ENCODE results near the gene CLEC11A.
"Not testable (repeated sequence)": the region's sequence is repeated elsewhere in the genome, so short reads cannot be mapped to it uniquely, and the experiment has no call there.

CLEC11A gene

DNA sequence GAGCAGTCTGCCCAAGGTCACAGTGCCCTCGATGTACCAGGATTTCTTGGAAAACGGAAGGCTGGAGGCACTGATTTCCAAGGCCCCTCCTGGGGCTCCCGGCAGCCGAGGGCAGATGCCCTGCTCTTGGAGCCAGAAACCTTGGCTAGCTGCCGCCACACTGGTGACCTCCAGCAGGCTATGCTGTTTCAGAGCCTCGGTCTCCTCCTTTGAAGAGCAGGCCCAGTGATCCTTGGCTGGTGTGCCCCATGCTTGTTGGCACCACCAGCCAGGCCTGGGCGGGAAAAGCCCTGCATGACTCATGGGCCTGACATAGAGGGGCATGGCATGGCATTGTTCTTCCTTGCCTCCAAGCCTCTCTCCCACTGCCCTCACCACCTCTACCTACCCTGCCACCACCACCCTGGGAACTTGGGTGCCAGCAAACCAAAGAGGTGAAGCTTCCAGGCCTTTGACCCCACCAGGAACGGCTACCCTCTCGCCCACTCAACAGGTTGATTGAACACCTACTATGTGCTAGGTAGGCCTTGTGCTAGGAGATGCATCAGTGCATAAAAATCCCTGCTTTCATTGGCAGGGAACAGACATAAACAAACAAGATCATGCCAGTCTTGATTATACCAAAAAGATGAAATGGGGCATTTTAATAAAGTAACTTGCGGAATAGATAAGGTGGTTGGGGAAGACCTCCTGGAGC is 1.6 kb upstream of the CLEC11A start:
- no peak for DNase-seq (ENCODE audit: low read depth, low spot score)

DNA sequence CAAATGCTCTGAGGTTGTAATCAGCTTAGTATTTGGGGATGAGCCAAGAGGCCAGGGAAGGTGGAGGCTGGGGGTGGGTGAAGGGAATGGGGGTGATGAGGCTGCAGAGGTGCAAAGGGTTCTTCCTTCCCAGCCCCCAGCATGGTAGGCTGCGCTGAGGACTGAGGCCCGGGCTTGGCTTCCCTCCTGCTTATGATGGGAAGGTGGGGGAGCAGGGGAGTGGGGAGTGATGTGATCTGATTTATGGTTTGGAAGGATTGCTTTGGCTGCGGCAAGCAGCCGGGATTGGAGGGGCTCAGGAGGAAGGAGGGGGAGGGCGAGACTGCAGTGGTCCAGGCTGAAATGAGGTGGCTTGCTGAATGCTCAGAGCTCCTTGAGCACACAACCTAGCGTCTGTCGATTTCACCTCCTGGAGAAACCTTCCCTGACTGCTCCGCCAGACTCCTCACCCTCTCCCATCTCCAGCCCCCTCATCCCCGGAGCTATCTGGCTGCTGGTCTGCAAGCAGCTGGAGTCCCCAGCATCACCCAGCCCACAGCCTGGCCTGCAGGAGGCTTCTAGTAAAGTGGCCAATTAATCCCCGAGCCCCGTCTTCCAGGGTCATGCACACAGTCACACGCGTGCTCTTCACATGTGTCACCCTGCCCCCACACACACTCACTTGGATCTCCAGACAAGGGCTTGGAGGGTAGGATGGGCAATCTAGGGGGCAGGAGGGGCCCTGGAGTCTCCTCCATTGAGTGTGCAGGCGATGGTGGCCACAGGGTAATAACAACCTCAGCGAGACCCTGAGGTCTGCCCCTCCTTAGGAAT is 757 bp upstream of the CLEC11A start:
- no peak for DNase-seq (ENCODE audit: low read depth, low spot score)

- DNase-seq (ENCODE audit: low read depth, low spot score): no peak
Measured at GRCh38 chr19:50723735-50724521, 764 bp downstream of the CLEC11A start.

DNA sequence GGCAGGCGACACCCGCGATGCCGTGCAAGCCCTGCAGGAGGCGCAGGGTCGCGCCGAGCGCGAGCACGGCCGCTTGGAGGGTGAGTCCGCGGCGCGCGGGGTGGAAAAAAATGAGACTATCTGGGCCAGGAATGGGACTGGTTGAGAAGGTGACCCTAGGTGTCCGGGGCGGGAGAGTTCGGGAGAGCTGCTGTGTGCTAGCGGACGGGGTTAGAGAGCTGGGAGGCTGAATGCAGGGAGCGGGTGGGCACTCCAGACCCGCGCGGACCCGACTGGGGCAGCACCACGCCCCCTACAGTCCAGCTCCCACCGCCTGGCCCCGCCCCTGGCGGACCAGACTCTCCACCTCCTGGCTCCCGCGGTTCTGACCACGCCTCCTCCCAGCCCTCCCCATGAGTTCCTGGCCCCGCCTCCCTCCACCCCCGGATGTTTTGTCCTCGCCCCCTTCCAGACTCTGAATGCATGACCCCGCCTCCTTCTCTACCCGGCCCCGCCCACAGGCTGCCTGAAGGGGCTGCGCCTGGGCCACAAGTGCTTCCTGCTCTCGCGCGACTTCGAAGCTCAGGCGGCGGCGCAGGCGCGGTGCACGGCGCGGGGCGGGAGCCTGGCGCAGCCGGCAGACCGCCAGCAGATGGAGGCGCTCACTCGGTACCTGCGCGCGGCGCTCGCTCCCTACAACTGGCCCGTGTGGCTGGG is 1.5 kb downstream of the CLEC11A start:
- peak; percentile 72 for DNase-seq (ENCODE audit: low read depth, low spot score)

- no peak for DNase-seq (ENCODE audit: low read depth, low spot score)
Measured at GRCh38 chr19:50725218-50725910, 2.2 kb downstream of the CLEC11A start.

GRCh38 chr19:50725911-50726230 is 2.7 kb downstream of the CLEC11A start:
- DNase-seq (ENCODE audit: low read depth, low spot score): no peak

GRCh38 chr19:50728084-50728737 is 5.0 kb downstream of the CLEC11A start:
- DNase-seq (ENCODE audit: low read depth, low spot score): peak; percentile 23

GRCh38 chr19:50729894-50730293 is 6.7 kb downstream of the CLEC11A start:
- no peak for DNase-seq (ENCODE audit: low read depth, low spot score)

DNA sequence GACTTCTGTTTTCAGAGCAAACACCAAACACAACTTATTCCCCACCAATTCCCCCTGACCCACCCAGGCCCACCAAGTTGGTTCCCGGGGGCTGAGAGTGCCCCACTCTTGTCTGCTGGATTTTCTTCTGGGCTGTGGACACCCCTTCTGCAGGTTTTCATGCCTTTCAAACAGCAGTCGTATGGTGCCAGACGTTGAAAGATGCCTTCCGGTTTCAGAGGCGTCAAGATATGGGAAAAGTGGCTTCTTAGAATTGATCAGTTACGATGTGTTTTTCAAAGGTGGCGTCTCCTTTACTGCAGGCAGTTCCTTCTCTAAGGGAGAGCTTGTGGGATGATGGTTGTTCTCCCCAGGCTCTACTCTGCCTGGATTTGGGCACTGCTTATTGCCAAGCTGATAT is 12.7 kb downstream of the CLEC11A start:
- DNase-seq (ENCODE audit: low read depth, low spot score): no peak

DNA sequence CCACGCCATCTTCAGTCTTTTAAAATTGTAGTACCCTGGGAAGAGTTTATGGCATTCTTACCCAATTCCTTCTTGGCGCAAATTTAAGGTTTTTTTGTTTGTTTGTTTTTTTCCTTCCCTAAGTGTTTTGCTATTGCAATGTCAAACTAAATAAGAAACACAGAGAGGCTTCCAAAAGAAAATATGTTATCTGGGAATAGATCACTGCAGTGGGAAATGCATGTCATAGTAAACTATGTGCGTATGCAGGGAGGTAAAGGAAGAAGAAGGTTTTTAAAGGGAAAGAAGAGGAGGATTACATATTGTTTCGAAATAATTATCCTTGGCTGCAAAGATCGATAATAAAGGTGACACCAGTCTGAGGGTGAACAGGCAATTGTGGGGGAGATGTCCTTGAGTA is 13.2 kb downstream of the CLEC11A start:
- DNase-seq (ENCODE audit: low read depth, low spot score): no peak

DNA sequence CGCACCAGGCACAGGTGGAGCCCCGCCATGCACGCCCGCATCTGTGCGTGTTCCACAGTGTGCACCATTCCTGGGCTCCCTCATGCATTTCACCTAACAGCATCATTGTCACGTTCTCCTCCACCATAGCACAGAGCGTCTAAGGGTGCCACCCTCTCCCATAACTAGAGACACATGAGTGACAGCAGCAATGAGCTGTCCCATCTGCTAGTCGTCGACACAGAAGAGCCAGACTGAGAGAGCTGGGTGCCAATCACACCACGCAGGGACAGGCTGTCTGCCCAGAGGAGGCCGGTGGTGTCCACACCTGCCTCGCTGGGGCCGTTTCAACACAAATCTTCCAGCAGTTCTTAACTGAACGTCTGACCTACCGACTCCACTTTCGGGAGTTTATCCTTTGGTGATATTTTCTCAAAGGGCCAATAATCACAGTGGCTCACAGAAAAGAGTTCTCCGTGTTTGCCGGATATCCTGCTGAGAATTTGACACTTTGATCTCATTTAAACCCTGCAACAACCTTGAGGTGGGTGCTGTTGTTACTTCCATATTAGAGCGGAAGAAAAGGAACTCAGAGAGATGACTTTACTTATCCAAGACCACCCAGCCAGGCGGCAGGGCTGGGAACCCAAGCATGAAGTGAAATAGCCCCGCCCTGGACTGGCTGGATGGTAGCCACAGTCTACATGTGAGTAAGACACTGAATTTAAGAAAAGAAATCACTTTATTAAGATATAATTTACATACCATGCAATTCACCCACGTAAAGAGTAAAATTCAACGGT is 16.2 kb downstream of the CLEC11A start:
- DNase-seq (ENCODE audit: low read depth, low spot score): no peak

DNA sequence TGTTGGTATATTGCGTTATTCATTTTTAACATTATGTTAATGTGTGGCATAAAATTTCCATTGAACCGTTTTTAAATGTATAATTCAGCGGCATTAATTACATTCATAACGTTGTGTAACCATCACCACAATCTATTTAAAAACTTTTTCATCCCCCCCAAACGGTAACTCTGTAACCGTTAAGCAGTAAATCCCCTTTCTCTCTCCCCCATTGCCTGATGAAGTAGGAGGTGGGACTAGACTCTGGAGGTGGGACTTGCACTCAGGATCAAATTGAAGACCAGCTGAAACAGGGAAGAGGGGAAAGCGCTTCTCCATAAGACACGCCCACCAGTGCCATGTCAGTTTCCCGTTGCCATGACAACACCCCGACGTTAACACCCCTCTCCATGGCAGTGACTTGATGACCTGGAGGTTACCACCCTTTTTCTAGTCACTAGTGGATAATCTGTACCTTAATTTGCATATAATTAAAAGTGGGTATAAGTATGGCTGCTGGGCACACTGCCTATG is 16.8 kb downstream of the CLEC11A start:
- no peak for DNase-seq (ENCODE audit: low read depth, low spot score)

- no peak for DNase-seq (ENCODE audit: low read depth, low spot score)
Measured at GRCh38 chr19:50741179-50741933, 18.2 kb downstream of the CLEC11A start.

GRCh38 chr19:50743537-50743936 is 20.4 kb downstream of the CLEC11A start:
- no peak for DNase-seq (ENCODE audit: low read depth, low spot score)

GRCh38 chr19:50745221-50745620 is 22.1 kb downstream of the CLEC11A start:
- no peak for DNase-seq (ENCODE audit: low read depth, low spot score)

DNA sequence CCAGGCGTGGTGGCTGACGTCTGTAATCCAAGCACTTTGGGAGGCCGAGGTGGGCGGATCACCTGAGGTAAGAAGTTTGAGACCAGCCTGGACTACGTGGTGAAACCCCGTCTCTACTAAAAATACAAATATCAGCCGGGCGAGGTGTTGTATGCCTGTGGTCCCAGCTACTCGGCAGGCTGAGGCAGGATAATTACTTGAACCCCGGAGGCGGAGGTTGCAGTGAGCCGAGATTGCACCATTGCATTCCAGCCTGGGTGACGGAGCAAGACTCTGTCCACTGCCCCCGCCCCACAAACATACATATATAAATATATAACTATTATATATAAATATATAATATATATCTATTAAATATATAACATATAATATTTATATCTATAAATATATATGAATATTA is 24.0 kb downstream of the CLEC11A start:
- DNase-seq (ENCODE audit: low read depth, low spot score): not testable (repeated sequence)

- DNase-seq (ENCODE audit: low read depth, low spot score): no peak
Measured at GRCh38 chr19:50749490-50749889, 26.3 kb downstream of the CLEC11A start.

DNA sequence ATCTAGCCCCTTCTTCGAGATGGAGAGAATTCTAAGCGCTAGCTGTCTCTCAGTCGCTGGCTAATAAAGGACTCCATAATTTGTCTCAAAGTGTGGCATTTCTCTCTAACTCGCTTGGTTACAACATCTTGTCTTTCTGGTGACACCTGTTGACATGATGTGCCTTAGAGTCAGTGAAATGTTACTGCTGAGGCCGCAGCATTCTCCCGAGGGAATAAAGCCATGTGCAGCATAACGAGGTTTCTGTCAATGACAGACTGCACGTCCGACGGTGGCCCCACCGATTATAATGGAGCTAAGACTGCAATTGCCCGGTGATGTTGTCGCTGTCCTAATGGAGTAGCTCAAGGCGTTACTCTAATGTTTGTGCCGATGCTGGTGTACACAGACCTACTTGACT is 26.8 kb downstream of the CLEC11A start:
- no peak for DNase-seq (ENCODE audit: low read depth, low spot score)

- no peak for DNase-seq (ENCODE audit: low read depth, low spot score)
Measured at GRCh38 chr19:50753879-50754278, 30.7 kb downstream of the CLEC11A start.

All from activated CD4-positive, CD25-positive, alpha-beta regulatory T cell treated with anti-CD3 and anti-CD28 coated beads, Interleukin-2, amount 50 U/mL, for 16 hours (primary cell).